HG03354 (cell line): ENCODE data around the gene PLA2G5.
A peak's percentile ranks its signal among the peaks of the same experiment; 100 is the strongest.
"Not testable (repeated sequence)": the region's sequence is repeated elsewhere in the genome, so short reads cannot be mapped to it uniquely, and the experiment has no call there.

Source experiments
- ATAC-seq: cut with Tn5 transposase; IDR thresholded peaks from one replicate; pipeline ENCODE4 v1.9.1; 2021; ENCODE audit warnings: mild to moderate bottlenecking; ENCODE audit not compliant: unreplicated experiment, poor library complexity, severe bottlenecking

PLA2G5 gene

DNA sequence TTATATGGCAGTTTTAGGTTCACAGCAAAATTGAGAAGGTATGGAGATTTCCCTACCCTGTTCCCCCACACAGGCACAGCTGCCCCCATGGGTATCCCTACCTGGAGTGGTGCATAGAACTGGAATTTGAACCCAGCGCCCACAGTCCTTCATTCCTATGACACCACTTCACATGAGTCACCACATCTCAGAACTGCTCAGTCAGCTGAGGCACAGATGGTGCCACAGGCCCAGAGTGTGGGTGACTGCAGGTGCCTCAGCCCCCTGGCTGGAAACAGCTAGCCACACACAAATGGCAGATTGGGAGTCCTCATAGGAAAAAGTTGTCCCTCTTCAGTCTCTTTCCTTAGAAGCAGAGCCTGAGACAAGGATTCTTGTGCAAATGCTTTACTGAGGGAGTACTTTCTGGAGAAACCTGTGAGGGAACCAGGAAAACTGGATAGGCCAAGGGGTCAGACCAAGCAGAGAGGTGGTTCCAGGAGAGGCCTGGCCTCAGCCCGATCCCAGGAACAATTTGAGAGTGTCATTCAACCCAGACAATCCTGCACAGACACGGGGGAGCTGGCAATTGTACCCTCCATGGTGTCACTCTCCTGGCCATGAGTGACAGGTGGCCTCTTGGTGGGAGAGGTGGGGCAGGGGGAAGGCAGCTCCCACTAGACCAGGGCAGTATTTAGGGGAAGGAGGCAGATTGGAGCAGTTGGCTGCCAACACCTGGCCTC is 42.4 kb downstream of the PLA2G5 start:
- no peak for ATAC-seq

DNA sequence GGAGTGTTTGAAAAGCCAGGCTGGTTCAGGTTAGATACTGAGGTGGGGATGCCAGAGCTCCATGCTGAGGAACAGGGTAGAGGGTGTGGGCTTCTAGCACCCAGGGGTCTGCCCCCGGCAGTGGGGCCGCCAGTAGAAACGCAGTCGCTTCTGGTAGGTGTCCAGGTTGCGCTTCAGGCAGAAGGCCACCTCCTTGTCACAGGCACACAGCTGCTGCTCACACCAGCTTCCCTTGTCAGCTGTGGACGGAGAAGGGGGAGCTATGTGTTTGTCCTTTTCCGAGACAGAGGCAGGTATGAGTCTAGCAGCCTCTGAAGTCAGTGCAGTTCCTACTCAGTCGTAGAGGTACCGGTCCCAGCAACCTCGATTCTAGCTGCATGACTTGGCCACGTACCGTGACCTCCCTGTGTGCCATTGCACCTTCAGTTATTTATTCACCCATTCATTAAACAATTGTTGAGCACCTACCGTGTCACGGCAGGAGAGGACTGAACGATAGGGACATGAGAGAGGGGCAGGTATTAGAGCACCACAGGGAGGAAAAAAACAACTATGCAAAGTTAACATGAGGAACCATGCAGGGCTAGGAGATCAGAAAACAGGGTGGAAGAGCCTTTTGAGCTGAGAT is 44.1 kb downstream of the PLA2G5 start:
- ATAC-seq: no peak

DNA sequence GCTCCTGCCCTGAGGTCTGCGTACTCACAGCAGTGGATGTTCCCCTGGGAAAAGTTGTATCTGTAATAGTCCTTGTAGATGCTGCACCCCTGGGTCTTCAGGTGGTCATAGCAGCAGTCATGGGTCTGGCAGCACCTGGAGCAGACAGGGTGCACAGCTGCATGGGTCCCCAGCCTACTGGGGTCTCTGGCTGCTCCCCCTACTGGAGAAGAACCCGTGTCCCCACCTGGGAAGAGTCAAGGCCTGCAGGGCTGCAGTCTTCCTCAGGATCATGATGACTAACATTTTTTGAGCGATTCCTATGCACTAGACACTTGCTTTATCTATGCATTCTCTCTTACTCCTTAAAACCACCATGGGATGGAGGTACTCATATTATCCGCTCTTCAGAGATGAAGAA is 45.5 kb downstream of the PLA2G5 start:
- no peak for ATAC-seq

DNA sequence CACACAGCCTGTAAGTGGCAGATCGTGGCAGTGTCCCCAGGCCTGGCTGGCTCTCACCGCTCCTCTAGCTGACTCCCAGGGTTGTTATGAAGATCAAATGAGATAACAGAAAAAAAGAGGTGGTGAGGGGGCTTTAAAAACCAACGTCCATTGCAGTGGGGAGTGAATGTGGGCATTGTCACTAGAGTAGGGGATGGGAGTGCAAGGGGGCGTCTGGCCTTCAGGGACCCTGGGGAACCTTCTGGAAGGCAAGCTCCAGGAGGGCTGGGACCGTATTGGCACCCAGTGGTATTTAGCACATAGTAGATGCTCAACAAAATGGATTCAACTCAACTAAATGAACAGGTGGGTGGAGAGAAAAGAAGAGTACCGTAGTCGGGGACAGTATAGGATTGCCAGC is 45.9 kb downstream of the PLA2G5 start:
- no peak for ATAC-seq

DNA sequence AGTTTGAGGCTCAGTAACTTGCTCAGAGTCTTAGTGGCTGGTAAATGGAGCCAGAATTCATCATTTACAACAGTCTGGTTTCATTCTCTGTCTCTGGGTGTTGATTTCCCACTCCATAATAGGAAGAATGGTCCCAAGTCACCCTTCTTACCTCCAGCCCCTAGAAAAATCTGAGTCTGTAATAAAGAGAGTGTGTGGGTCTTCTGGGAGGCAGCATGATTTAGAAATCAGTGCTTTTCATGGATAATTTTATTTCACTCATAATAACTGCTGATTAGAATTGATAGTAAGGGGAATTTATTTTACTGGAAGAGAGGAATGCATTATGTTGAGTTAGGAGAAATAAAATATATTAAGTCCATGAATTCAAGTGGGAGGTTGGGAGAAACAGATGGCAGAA is 47.2 kb downstream of the PLA2G5 start:
- ATAC-seq: no peak

DNA sequence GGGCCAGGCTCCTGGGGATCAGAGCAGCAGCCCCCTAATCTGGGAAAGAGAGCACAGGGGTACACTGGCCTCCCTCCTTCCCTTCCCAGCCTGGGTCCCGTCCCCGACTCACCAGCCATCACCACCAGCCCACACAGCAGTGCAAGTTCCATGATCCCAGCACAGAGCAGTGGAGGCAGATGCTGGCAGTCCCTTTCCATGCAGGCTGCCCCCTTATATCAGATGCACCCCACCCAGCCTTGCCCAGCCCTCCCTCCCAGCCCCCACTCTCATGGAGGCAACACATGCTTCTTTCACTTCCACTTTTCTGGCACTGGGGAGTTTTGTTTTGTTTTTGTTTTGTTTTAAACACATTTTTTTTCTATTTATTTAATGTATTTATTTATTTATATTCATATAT is 49.4 kb downstream of the PLA2G5 start, which contains the start of gene PLA2G2D:
Gene PLA2G2D (minus strand): TSS at position 190 of the 400 bp plus-strand sequence. CDS start 38 bp downstream, at position 152.
- ATAC-seq: no peak

DNA sequence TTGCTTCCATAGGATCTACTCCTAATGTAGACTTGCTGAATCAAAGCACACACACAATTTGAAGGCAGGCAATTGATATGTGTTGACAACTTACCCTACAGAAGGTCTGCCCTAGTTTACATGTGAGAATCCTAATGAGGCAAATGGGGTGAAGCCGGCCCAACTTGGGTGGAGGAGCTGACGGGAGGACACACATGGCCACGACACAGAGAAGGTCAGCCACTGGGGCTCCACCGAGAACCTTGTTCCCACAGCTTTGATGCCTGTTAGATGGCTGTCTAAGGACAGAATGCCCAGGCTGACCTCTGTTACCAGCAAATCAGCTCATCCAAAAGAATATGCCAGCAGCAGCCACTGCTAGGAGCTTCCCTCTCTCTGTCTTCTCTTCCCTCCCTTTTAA is 50.8 kb downstream of the PLA2G5 start:
- ATAC-seq: no peak

DNA sequence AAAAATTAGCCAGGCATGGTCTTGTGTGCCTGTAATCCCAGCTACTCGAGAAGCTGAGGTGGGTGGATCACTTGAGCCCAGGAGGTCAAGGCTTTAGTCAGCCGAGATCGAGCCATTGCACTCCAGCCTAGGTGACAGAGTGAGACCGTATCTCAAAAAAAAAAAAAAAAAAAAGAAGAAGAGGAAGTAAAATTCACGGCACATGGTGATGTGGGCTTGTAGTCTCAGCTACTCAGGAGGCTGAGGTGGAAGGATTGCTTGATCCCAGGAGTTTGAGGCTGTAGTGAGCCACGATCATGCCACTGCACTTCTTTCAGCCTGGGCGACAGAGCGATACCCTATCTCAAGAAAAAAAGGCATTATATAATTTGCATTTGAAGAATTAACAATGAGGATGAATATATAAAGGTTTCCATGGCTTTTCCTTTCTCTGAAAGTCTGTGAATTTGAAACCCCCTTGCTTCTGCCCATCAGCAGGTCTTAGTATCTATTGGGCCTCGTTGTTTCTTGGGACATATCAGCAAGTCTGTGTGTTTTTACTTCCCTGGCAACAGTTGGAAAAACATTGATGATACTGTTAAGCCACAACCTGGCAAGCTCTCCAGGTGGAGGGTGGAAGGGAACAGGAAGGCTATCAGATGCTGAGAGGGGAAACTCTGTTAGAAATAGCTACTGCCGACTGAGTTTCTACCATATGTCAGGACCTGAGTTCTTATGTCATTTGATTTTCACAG is 53.9 kb downstream of the PLA2G5 start:
- no peak for ATAC-seq

DNA sequence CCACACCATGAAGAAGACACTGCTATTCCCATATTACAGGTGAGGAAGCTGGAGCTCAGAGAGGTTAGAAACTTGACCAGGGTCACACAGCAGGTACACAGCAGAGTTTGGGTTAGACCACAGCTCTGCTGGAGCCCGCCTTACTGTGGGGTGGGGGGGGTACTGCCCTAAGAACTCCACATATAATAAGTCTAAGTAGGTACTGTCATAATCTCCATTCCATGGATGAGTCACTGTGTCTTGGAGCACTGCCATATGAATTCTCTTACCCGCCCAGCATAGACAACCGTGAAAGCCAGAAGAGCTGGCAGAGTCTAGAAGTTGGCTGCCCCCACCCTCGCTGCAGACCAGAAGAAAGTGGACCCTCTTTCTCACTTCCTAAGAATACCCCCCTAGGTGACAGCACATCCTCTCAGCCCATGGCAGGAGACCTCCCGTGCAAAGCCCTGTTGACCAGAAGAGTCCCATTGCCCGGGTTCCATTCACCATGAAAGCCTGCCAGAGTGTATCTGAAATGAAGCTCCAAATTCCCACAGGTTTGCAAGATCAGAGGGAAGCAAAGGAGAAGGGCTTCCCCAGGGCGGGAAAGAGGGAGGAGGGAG is 54.6 kb downstream of the PLA2G5 start:
- no peak for ATAC-seq

DNA sequence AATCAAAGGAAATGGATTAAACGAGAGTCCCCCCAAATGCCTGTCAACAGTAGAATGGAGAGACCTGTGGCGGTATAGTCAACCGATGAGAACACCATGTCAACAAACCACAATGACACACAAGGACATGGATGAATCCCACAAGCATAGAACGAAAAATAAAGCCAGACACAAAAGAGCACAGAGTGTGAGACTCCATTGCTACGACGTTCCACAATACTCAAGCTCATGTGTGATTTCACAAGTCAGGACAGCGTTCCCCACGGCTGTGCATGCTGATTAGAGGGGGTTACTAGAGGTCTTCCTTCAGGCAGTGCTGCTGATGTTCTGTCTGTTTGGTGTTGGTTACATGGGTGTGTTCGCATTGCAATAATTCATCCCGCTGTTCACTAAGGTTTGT is 55.1 kb downstream of the PLA2G5 start:
- no peak for ATAC-seq

DNA sequence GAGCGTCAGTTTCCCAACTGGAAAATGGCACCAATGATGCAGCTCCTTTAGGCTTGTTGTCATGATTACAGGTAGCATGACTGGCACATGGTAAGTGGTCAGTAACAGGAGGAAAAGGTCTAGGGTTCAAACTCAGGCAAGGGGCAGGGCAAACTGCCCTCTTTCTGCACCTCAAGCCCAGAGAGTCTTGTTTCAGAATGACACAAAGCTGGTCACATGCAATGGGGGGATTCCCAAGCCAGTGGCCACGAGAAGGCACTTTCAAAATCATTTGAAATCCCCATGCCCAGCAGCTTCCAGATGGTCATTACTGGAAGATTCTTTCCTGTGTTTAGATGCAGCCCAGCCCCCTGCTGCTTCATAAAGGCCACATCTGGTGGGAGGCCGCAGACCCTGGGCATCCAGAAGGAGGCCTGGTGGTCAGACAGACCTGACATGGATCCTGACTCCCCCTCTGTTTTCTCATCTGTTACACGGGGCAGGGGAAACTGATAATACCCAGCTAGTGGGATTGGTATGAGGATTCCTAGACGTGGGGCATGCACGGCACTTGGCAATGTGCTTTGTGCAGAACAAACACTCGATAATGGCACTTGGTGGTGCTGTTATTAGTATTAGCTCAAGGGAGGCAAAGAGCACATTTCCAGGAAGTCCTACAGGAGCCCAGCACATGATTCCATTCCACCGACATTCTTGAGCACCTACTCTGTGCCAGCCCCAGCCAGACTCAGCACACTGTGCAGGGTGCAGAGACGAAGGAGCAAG is 56.2 kb downstream of the PLA2G5 start:
- peak; percentile 52 for ATAC-seq

DNA sequence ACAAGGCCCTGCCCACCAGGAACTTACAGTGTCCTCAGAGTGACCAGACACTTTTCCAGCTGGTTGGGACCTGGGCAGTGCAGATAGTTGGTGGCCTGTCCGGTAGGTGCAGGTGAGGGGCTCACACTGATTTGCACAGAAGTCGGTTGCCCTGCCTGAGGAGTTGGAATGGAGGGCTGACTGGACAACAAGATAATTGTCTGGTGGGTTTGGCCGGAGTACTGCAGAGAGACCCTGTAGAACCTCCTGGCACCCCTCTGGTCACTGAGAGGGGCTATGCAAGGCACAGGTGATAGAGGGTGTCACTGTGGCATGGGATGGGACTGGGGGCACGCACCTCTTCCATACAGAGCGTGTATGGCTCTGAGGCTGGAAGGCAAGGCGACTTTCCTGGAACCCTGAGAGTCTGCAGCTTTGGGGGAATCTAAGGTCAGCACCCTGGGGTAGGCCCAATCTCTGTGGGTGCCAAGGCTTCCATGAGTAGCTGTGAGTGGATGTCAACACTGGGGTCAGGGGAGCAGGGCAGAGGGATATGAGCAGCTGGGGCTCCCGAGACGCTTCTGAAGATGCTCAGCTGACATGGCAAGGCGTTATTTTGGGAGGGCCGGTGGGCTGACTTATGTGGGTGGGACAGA is 56.9 kb downstream of the PLA2G5 start:
- no peak for ATAC-seq

DNA sequence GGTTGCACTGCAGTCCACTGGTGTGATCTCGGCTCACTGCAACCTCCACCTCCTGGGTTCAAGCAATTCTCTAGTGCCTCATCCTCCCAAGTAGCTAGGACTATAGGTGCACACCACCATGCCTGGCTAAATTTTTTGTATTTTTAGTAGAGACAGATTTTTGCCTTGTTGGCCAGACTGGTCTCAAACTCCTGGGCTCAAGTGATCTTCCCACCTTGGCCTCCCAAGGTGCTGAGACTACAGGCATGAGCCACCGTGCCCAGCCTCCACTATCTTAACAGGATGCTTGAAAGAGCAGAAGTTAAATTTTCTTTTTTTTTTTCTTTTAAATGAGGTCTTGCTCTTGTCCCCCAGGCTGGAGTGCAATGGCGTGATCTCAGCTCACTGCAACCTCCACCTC is 60.5 kb downstream of the PLA2G5 start:
- ATAC-seq: not testable (repeated sequence)

DNA sequence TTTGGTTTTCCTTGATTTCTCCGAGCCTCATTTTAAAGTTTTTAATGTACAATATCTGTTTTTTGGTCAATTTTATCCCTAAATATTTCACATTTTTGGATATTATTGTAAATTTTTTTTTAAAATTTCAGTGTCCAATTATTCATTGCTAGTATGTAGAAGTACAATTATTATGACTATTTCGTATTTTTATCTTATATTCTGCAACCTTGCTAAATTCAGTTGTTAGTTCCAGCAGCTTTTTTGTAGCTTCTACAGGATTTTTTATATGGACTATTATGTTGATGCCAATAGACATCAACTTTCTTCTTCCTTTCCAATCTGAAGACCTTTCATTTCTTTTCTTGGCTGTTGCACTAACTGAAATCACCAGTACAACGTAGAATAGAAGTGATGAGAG is 65.0 kb downstream of the PLA2G5 start:
- ATAC-seq: no peak

DNA sequence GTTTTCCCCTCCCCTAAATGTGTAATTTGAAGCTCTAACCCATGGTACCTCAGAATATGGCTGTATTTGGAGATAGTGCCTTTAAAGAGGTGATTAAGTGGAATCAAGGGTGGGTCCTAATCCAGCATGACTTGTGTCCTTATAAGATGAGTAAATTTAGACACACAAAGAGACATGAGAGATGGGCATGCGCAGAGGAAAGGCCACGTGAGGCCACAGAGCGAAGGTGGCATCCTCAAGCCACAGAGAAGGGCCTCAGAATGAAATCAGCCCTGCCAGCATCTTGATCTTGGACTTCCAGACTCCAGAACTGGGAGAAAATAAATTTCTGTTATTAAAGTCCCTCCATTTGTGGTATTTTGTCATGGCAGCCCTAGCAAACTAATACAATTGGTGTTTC is 66.3 kb downstream of the PLA2G5 start:
- no peak for ATAC-seq

DNA sequence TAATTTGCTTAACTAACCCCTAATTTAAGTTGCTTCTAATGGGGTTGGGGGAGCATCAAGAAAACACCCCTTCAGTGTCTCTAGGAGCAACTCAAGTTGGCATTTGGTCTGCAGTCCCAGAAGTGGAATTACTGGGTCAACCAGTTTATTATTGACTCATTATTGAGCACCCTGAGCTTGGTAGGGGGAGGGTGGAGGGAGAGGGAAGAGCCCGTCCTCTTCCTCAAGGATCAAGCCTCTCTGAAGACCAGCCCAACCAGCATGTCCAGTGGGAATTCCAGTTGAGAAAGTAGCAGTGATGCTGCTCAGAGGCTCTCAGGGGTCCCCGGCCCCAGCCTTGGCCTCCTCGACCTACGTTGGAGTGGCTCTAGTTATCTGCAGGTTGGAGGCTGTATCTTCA is 67.1 kb downstream of the PLA2G5 start:
- no peak for ATAC-seq

DNA sequence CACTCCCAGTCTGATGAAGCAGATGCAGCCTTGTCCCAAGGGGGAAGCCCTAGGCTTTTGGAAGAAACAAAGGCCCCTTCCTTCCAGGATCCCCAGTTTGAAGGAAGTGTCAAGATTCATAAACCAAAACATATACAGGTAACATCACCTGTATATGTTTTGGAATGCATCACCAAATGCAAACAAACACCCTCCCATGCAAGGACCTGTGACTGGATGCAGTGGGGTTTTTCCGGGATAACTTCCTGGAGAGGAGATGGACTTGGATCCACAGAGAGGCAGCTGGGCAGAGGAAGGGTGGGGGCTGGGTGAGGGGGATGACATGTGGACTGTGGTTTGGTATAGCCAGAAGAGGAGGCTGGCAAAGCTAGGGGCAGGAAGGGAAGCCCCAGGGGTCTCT is 67.6 kb downstream of the PLA2G5 start:
- ATAC-seq: no peak

DNA sequence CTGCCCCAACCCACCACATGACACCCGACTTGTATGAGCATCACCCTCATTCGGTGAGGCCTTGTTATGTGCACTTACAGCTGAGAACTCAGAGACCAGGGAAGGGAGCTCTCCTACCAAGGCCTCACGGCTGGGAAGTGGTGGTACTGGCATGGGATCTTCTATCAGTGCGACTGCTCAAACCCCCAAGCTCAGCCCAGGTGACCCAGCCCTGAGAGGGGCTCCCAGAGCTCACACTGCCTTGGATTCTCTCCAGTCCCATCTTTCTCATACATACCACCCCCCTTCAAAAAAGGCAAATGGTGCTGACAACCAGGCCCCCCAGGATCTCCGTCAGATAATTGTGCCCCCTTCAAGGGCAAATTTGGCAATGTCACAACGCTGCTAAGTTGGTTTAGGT is 68.4 kb downstream of the PLA2G5 start:
- ATAC-seq: no peak

DNA sequence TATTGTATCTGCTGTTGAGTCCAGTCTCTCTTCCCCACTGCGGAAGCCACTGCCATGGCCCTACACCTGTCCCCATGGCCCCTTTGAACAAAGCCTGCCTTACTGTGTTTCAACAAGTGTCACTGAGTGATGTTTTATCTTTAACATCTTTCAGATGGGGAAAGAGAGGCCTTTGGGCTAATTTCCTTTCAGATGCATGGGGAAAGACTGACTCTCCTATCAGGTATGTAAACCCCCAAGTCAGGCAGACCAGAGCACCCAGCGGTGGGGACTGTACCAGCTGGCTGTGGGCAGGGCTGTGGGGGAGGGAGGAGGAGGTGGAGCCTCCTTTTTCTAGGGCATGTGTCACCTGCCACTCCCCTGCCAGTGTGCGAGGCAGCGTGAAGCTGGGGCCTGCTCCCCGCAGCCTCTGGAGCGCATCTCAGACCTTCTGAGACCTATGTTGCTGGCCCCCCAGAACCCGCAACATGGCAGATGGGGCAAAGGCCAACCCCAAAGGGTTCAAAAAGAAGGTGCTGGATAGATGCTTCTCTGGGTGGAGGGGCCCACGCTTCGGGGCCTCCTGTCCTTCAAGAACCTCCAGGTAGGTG is 69.1 kb downstream of the PLA2G5 start, which contains the start of gene PLA2G2F:
Gene PLA2G2F (plus strand): TSS at position 363 of the 590 bp plus-strand sequence. CDS start 105 bp downstream, at position 468.
- no peak for ATAC-seq
